Spinal cord (tissue), 10 donors: ENCODE results near the gene UTS2R. TPM values are rescaled to one million over a fixed set of nuclear protein-coding genes. Genes with fewer than 3 reads are reported as not detected.

Source experiments
- DNase-seq, 6 donors: peaks; one replicate each; pipeline versions ENCODE4 v3.0.0 to v3.0.0-alpha.2; 2013 to 2015; ENCODE audit warnings: low spot score in 6 of 6, low read depth in 4 of 6
- H3K27ac ChIP-seq: one replicate; pipeline ENCODE4 v1.5.1; 2013; ENCODE audit warnings: low read depth, low read length, control low read depth
- H3K27me3 ChIP-seq: one replicate; pipeline ENCODE4 v1.6.1; 2013; ENCODE audit warnings: low read length; ENCODE audit not compliant: control insufficient read depth, insufficient read depth
- H3K36me3 ChIP-seq: one replicate; pipeline ENCODE4 v1.6.1; 2013; ENCODE audit warnings: low read length; ENCODE audit not compliant: control insufficient read depth, insufficient read depth
- H3K4me1 ChIP-seq: one replicate; pipeline ENCODE4 v1.6.1; 2013; ENCODE audit warnings: low read length; ENCODE audit not compliant: control insufficient read depth, insufficient read depth
- H3K4me3 ChIP-seq: one replicate; pipeline ENCODE4 v1.5.1; 2013; ENCODE audit warnings: low read depth, low read length, control low read depth
- H3K9me3 ChIP-seq: one replicate; pipeline ENCODE4 v1.6.1; 2013; ENCODE audit warnings: low read length; ENCODE audit not compliant: control insufficient read depth, insufficient read depth
- WGBS: methylation state at CpG from one replicate; pipeline ENCODE4 v1.1.5; 2013; ENCODE audit warnings: missing lambda C conversion rate; ENCODE audit not compliant: insufficient coverage; 5-methylcytosine and 5-hydroxymethylcytosine counted together
- long read RNA-seq, 4 donors: transcript quantifications; one replicate each; lab custom pipeline, GENCODE V29; 2026
- polyA plus RNA-seq, 2 donors: library from polyadenylated mRNA; unstranded; fragments of 120-200 nt; gene quantifications; one replicate each; pipeline ENCODE4 v1.2.1, GENCODE V29; 2013; ENCODE audit not compliant: insufficient read length in 2 of 2
- total RNA-seq, 2 donors: library from RNA; depleted of rRNA in 1 of 2; stranded (reverse); fragments of 120-200 nt in 1 of 2; fragments of >200 nt in 1 of 2; gene quantifications; one replicate each; pipeline versions ENCODE4 v1.2.3 to v1.2.4, GENCODE V29; 2013 to 2014
- donor health status: healthy.

The UTS2R gene
- total RNA-seq (under 1 TPM in 1 of 2 donors, not detected in 1; 0.11 TPM), polyA plus RNA-seq (under 1 TPM; 0.19 to 0.32 TPM)
- long read RNA-seq, donor 1, result 0 reads
- long read RNA-seq, donor 2, result 0 reads
- long read RNA-seq, donor 3, result 0 reads
- long read RNA-seq, donor 4, result 0 reads

GRCh38 chr17:82371333-82372248 is at the start of gene UTS2R:
Gene UTS2R (plus strand): TSS chr17:82371765. CDS start chr17:82374325, 2,560 bp downstream.
- H3K27ac ChIP-seq, result no peak within 1 kb of the TSS
- H3K9me3 ChIP-seq, result no peaks in the 10 kb centered on the region
- peaks cover 3% of the 10 kb centered on the region for H3K36me3 ChIP-seq
- no peak within 1 kb of the TSS for H3K4me3 ChIP-seq
- DNase-seq, result no peak
- 3% methylated on average over 104 of the region's 109 CpGs for WGBS
- peaks cover 18% of the 10 kb centered on the region for H3K4me1 ChIP-seq
- H3K27me3 ChIP-seq, result peaks cover 52% of the 10 kb centered on the region

- DNase-seq, result no peak
- H3K4me1 ChIP-seq, result peaks cover 5% of the 10 kb centered on the region
- H3K36me3 ChIP-seq, result no peaks in the 10 kb centered on the region
- H3K4me3 ChIP-seq, result no peak overlapping the region
- H3K27me3 ChIP-seq, result peaks cover 3% of the 10 kb centered on the region
- no peak overlapping the region for H3K27ac ChIP-seq
- H3K9me3 ChIP-seq, result no peaks in the 10 kb centered on the region
- WGBS, result 86% methylated on average over 11 of the region's 21 CpGs
These were observed 49.6 kb upstream of the UTS2R start for GRCh38 chr17:82321947-82322466.

GRCh38 chr17:82322526-82323453 is 48.8 kb upstream of the UTS2R start:
- Histone ChIP-seq H3K27ac (no peak overlapping the region), H3K9me3 (no peaks in the 10 kb centered on the region), H3K4me1 (peaks cover 10% of the 10 kb centered on the region), H3K27me3 (peaks cover 3% of the 10 kb centered on the region), H3K4me3 (no peak overlapping the region), H3K36me3 (no peaks in the 10 kb centered on the region)
- no peak for DNase-seq
- WGBS, result 89% methylated on average over 16 of the region's 28 CpGs

GRCh38 chr17:82323514-82324234 is 47.9 kb upstream of the UTS2R start:
- H3K9me3 ChIP-seq, result no peaks in the 10 kb centered on the region
- peaks cover 3% of the 10 kb centered on the region for H3K27me3 ChIP-seq
- H3K36me3 ChIP-seq, result no peaks in the 10 kb centered on the region
- peaks cover 17% of the 10 kb centered on the region for H3K4me1 ChIP-seq
- WGBS, result 65% methylated on average over 20 of the region's 21 CpGs
- H3K27ac ChIP-seq, result no peak overlapping the region
- no peak for DNase-seq
- H3K4me3 ChIP-seq, result no peak overlapping the region

GRCh38 chr17:82324566-82325285 is 46.8 kb upstream of the UTS2R start:
- 60% methylated on average over 18 of the region's 25 CpGs for WGBS
- Histone ChIP-seq H3K36me3 (no peaks in the 10 kb centered on the region), H3K27ac (no peak overlapping the region), H3K9me3 (no peaks in the 10 kb centered on the region), H3K27me3 (peaks cover 7% of the 10 kb centered on the region), H3K4me3 (no peak overlapping the region), H3K4me1 (peaks cover 24% of the 10 kb centered on the region)
- DNase-seq, result no peak

GRCh38 chr17:82325286-82326180 is 46.0 kb upstream of the UTS2R start:
- Histone ChIP-seq H3K27ac (no peak overlapping the region), H3K36me3 (no peaks in the 10 kb centered on the region), H3K4me1 (peaks cover 32% of the 10 kb centered on the region), H3K27me3 (peaks cover 12% of the 10 kb centered on the region), H3K4me3 (no peak overlapping the region), H3K9me3 (no peaks in the 10 kb centered on the region)
- WGBS, result 83% methylated on average over 28 of the region's 30 CpGs
- DNase-seq, result no peak

- H3K4me3 ChIP-seq, result no peak overlapping the region
These were observed 44.3 kb upstream of the UTS2R start for GRCh38 chr17:82327289-82327688.

GRCh38 chr17:82327757-82328140 is 43.8 kb upstream of the UTS2R start:
- WGBS, result 31% methylated on average over 11 of the region's 16 CpGs
- DNase-seq, result no peak
- peaks cover 26% of the 10 kb centered on the region for H3K27me3 ChIP-seq
- no peak overlapping the region for H3K4me3 ChIP-seq
- H3K4me1 ChIP-seq, result peaks cover 40% of the 10 kb centered on the region
- no peaks in the 10 kb centered on the region for H3K9me3 ChIP-seq
- no peaks in the 10 kb centered on the region for H3K36me3 ChIP-seq
- H3K27ac ChIP-seq, result no peak overlapping the region

More at GRCh38 chr17:82327289-82327688, 44.3 kb upstream of the UTS2R start:
- WGBS, result 33% methylated on average over 12 of the region's 15 CpGs
- no peak for DNase-seq
- Histone ChIP-seq H3K9me3 (no peaks in the 10 kb centered on the region), H3K27me3 (peaks cover 21% of the 10 kb centered on the region), H3K4me1 (peaks cover 35% of the 10 kb centered on the region), H3K27ac (no peak overlapping the region), H3K36me3 (no peaks in the 10 kb centered on the region)
